Heart left ventricle (tissue), 16 donors: ENCODE measurements around the gene STARD8. TPM values are rescaled to one million over a fixed set of nuclear protein-coding genes. Genes with fewer than 3 reads are reported as not detected.
A peak's percentile ranks its signal among the peaks of the same experiment; 100 is the strongest.

Experiments
- ATAC-seq, 4 donors: fragments of 200-7000 bp; cut with Tn5 transposase; one replicate each; pipeline ENCODE4 v1.9.1; 2020 to 2022; ENCODE audit warnings: moderate library complexity in 4 of 4, mild to moderate bottlenecking in 3 of 4, moderate number of reproducible peaks in 1 of 4
- DNase-seq, 5 donors: peaks; one replicate each; pipeline ENCODE4 v3.0.0-alpha.2; 2020
- H3K27ac ChIP-seq, 12 donors: fragments of 200-600 bp; sonication (generic) in 4 of 12; one replicate each; pipeline versions ENCODE4 v1.5.0 to v1.8.0; 2016 to 2022; ENCODE audit warnings: mild to moderate bottlenecking in 2 of 12
- H3K27me3 ChIP-seq, 9 donors: fragments of 200-600 bp; sonication (generic) in 2 of 9; one replicate each; pipeline versions ENCODE4 v1.5.1 to v1.8.0; 2016 to 2022; ENCODE audit warnings: mild to moderate bottlenecking in 3 of 9
- H3K36me3 ChIP-seq, 9 donors: fragments of 200-600 bp; sonication (generic) in 2 of 9; one replicate each; pipeline versions ENCODE4 v1.5.0 to v1.8.0; 2018 to 2022; ENCODE audit warnings: mild to moderate bottlenecking in 2 of 9
- H3K4me1 ChIP-seq, 12 donors: fragments of 200-600 bp; sonication (generic) in 4 of 12; one replicate each; pipeline versions ENCODE4 v1.5.0 to v1.8.0; 2016 to 2022; ENCODE audit warnings: mild to moderate bottlenecking in 3 of 12
- H3K4me3 ChIP-seq, 12 donors: fragments of 200-600 bp; sonication (generic) in 4 of 12; one replicate each; pipeline versions ENCODE4 v1.5.0 to v1.8.0; 2017 to 2022; ENCODE audit warnings: mild to moderate bottlenecking in 9 of 12, moderate library complexity in 4 of 12
- H3K9me3 ChIP-seq, 12 donors: fragments of 200-600 bp; sonication (generic) in 4 of 12; one replicate each; pipeline versions ENCODE4 v1.5.0 to v1.8.0; 2016 to 2022; ENCODE audit warnings: mild to moderate bottlenecking in 1 of 12
- CTCF ChIP-seq, 12 donors: fragments of 200-600 bp; sonication (generic) in 4 of 12; IDR thresholded peaks; one replicate each; pipeline versions ENCODE4 v1.5.0 to v1.8.0; 2018 to 2022; ENCODE audit warnings: antibody characterized with exemption in 12 of 12, mild to moderate bottlenecking in 5 of 12
- POLR2A ChIP-seq, 2 donors: fragments of 450-650 bp; IDR thresholded peaks; one replicate each; pipeline ENCODE4 v1.6.1; 2017; ENCODE audit warnings: antibody characterized with exemption in 2 of 2, mild to moderate bottlenecking in 2 of 2, moderate library complexity in 2 of 2
- WGBS, 4 donors: extraction: QIAGEN DNeasy Blood & Tissue Kit in 2 of 4; methylation state at CpG; one replicate each; pipeline versions ENCODE4 v1.1.5 to v1.1.7; 2013 to 2018; 5-methylcytosine and 5-hydroxymethylcytosine counted together
- intact Hi-C, 10 donors: fragments of 100-400 bp; cut with DNase I; formaldehyde crosslinking; loops; one replicate each; pipeline versions ENCODE4 v1.11.1 to v1.14.2; 2022
- polyA plus RNA-seq, 2 donors: library from polyadenylated mRNA; stranded (reverse); fragments of 200-250 nt; gene quantifications; one replicate each; pipeline ENCODE4 v1.2.3, GENCODE V29; 2013
- total RNA-seq, 9 donors: library from RNA; depleted of rRNA in 2 of 9; stranded (reverse); fragments of >200 nt in 2 of 9; fragmentation: NEBNext Ultra II Directional in 3 of 9; extraction: Animal tissue kit (Norgen Biotek cat#: 25700) in 3 of 9; gene quantifications; one replicate each; pipeline versions ENCODE4 v1.1.0 to v1.2.4, GENCODE V29; 2016 to 2023
- donor health status: ischemic (EF 13 %, LVEDD 7.1; RV severe dilation, severe dysfunction).
- donor health status: healthy with polysubstance abuse.
- donor health status: DM: no; HTN: yes; CAD: no.
- donor health status: DM: no; HTN: no; CAD: no.
- donor health status: ischemic (EF 25% LVEDD 6.9; RV normal size, moderate dysfunction).
- donor health status: ischemic (EF 25% LVEDD 5.7; RV mildly dilated, moderate dysfunction).
- donor health status: healthy.
- donor health status: DM: yes; HTN: yes; CAD: no.
- donor health status: ischemic (EF 35%, LVEDD 5.7; RV mildly dilated, moderate dysfunction).
- donor health status: nonischemic (EF 11% LVEDD 7.7; RV severe dilation, severe dysfunction).
- donor health status: DM: yes; HTN: yes; CAD: no.
- donor health status: PGD.
- donor health status: ischemic (EF 29% LVEDD 5.4; RV normal size, mild dysfunction).
- donor health status: nonischemic (EF 23%, LVEDD 6.1; RV moderate dilation, normal function).

Gene STARD8
- total and polyA plus RNA-seq, 11 donors: 4.2 to 17.5 (median 7.1) TPM

GRCh38 chrX:68690936-68691501 lies 43.6 kb downstream of the STARD8 start:
- Histone ChIP-seq H3K9me3 (no peaks in the 10 kb centered on the region), H3K4me1 (peaks cover 0 to 39% (median 11%) of the 10 kb centered on the region in 12 donors), H3K4me3 (no peak overlapping the region), H3K36me3 (no peaks in the 10 kb centered on the region), H3K27ac (peak overlapping the region in 8 of 12 donors; percentile 19 to 76 (median 56)), H3K27me3 (peaks cover 0 to 4% (median 0%) of the 10 kb centered on the region in 9 donors)
- WGBS, 4 donors: 87 to 97% (median 94%) methylated on average over 4 of the region's 4 CpGs
- intact Hi-C loops: no loop called here
- TF ChIP-seq CTCF (IDR thresholded peaks at IDR 0.05) (no peak), POLR2A (IDR thresholded peaks at IDR 0.05) (no peak)
- DNase-seq (no peak), ATAC-seq (no peak)

- WGBS, 4 donors: 60 to 81% (median 74%) methylated on average over 2 of the region's 2 CpGs
- Histone ChIP-seq H3K4me1 (peaks cover 0 to 40% (median 8%) of the 10 kb centered on the region in 12 donors), H3K27ac (peak overlapping the region in 11 of 12 donors; percentile 7 to 90 (median 81)), H3K36me3 (no peaks in the 10 kb centered on the region), H3K9me3 (no peaks in the 10 kb centered on the region), H3K4me3 (no peak overlapping the region), H3K27me3 (no peaks in the 10 kb centered on the region)
- no peak for TF ChIP-seq POLR2A (IDR thresholded peaks at IDR 0.05)
- TF ChIP-seq CTCF (IDR thresholded peaks at IDR 0.05): peak in 1 of 12 donors; percentile 11
- ATAC-seq (peak; percentile 38 to 76 (median 57)), DNase-seq (peak in 2 of 5 donors; percentile 14 to 24)
- intact Hi-C loops: no loop called here
Measured at GRCh38 chrX:68691921-68692320, 44.5 kb downstream of the STARD8 start.

- ATAC-seq: no peak
- Histone ChIP-seq H3K4me3 (peak overlapping the region in 6 of 12 donors; percentile 55 to 74 (median 68)), H3K36me3 (no peaks in the 10 kb centered on the region), H3K27ac (peak overlapping the region; percentile 31 to 90 (median 75)), H3K27me3 (no peaks in the 10 kb centered on the region), H3K9me3 (no peaks in the 10 kb centered on the region), H3K4me1 (peaks cover 0 to 38% (median 5%) of the 10 kb centered on the region in 12 donors)
- 78 to 88% (median 82%) methylated on average over 1 of the region's 1 CpG for WGBS, 4 donors
- intact Hi-C loops: no loop called here
- no peak for TF ChIP-seq POLR2A (IDR thresholded peaks at IDR 0.05)
- no peak for TF ChIP-seq CTCF (IDR thresholded peaks at IDR 0.05)
- no peak for DNase-seq
Measured at GRCh38 chrX:68692651-68693050, 45.2 kb downstream of the STARD8 start.

GRCh38 chrX:68693481-68694434 lies 46.3 kb downstream of the STARD8 start:
- H3K27ac ChIP-seq: peak overlapping the region; percentile 54 to 92 (median 82)
- H3K9me3 ChIP-seq: no peaks in the 10 kb centered on the region
- peak; percentile 72 to 87 (median 84) for ATAC-seq
- H3K4me3 ChIP-seq: peak overlapping the region; percentile 43 to 84 (median 64)
- peaks cover 0 to 49% (median 6%) of the 10 kb centered on the region in 12 donors for H3K4me1 ChIP-seq
- TF ChIP-seq POLR2A (IDR thresholded peaks at IDR 0.05) (peak in 1 of 2 donors; percentile 81), CTCF (IDR thresholded peaks at IDR 0.05) (no peak)
- H3K27me3 ChIP-seq: no peaks in the 10 kb centered on the region
- DNase-seq: peak; percentile 86 to 90 (median 88)
- WGBS, 4 donors: 2 to 52% (median 23%) methylated on average over 36 to 81 of the region's 81 CpGs
- intact Hi-C loops: no loop called here
- no peaks in the 10 kb centered on the region for H3K36me3 ChIP-seq
